ENCODE results near the gene PEX3. TPM values are rescaled to one million over a fixed set of nuclear protein-coding genes. Genes with fewer than 3 reads are reported as not detected.

The PEX3 gene
- total and polyA plus RNA-seq, 10 of the 15 experiments (the other 5 are each of a cell fraction or from before 2014, with no cell fraction given), result 18.6 to 70.7 (median 38.6) TPM

DNA sequence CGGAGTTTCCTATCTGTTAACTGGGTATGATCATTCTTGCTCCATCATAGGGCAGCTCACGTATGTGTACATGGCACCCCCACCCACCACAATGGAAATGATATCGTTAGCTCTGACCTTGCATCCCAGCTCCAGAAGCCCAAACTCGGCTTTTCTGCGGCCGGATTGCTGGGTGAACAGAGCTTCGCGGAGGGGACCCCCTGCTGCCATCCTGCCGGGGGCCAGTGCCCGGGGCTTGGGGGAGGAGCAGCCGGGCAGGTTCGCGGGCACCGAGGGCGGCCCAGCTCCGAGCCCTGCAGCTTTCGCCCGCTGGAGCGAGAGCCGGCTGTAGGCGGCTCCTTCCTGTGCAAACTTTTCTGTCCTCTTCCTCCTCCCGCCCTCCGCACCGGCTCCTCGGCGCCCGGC lies 85.9 kb downstream of the PEX3 start:
- ChIA-PET SMC1A (ENCODE audit: uncharacterized antibody, unreplicated experiment) (interaction anchor here (3.4 kb wide), 1 partner anchor 23 kb away, joined by 12 read pairs; no protein-coding TSS in a partner anchor), RAD21 (ENCODE audit: unreplicated experiment) (interaction anchor here (0.9 to 2.1 kb wide), 2 partner anchors 23 to 477 kb away, joined by 3 to 8 read pairs; no protein-coding TSS in a partner anchor), CTCF (interaction anchor here (1.1 to 3.2 kb wide), 5 partner anchors 24 to 39 kb away, joined by 3 to 18 read pairs (median 4); partner anchors contain the start of gene FUCA2), POLR2A (no interaction called here)
- Histone ChIP-seq H3K36me3 (ENCODE audit: control insufficient read depth in 2 of 2, insufficient read depth in 2 of 2, low read length in 1 of 2) (no peaks in the 10 kb centered on the region), H3K27me3 (replicated peaks in 1 of 2; ENCODE audit: control insufficient read depth in 2 of 2, insufficient read depth in 2 of 2, low read length in 1 of 2) (peaks cover 0 to 1% of the 10 kb centered on the region in 2 experiments; a peak in 2 of 4 replicates), H3K4me1 (ENCODE audit: control insufficient read depth, insufficient read depth, low read length) (peaks cover 31% of the 10 kb centered on the region), H3K9ac (ENCODE audit: control insufficient read depth, insufficient read depth, low read length) (peak overlapping the region; percentile 51; the same call in 1 of the 2 replicates), H2AFZ (ENCODE audit: control insufficient read depth, low read depth, low read length) (peak overlapping the region; percentile 57), H3K4me3 (peak overlapping the region; percentile 62), H3K79me2 (ENCODE audit: control insufficient read depth, insufficient read depth, low read length) (no peaks in the 10 kb centered on the region; the same call in 1 of the 2 replicates), H3K4me2 (ENCODE audit: control insufficient read depth, insufficient read depth) (peak overlapping the region; percentile 79), H4K20me1 (ENCODE audit: control insufficient read depth, insufficient read depth) (no peaks in the 10 kb centered on the region), H3K27ac (ENCODE audit: control insufficient read depth, insufficient read depth) (no peak overlapping the region), H3K9me3 (replicated peaks; ENCODE audit: control insufficient read depth, insufficient read depth, low read length) (no peaks in the 10 kb centered on the region; the same call in 2 of the 3 replicates)
- no peak for DNase-seq (ENCODE audit: low read depth, low spot score)
- peak; percentile 73 for ATAC-seq
- in situ Hi-C loops (cut with MboI) (no loop called here), intact Hi-C loops (cut with micrococcal nuclease; ENCODE audit: unreplicated experiment) (no loop called here)
- 4% methylated on average over 21 of the region's 27 CpGs for WGBS (ENCODE audit: insufficient coverage, insufficient replicate concordance, low lambda C conversion rate, missing lambda C conversion rate)
- no peak for FAIRE-seq
- BruUV-seq (replicated peaks), result no TSS peak
- TF ChIP-seq, protein P1, sequence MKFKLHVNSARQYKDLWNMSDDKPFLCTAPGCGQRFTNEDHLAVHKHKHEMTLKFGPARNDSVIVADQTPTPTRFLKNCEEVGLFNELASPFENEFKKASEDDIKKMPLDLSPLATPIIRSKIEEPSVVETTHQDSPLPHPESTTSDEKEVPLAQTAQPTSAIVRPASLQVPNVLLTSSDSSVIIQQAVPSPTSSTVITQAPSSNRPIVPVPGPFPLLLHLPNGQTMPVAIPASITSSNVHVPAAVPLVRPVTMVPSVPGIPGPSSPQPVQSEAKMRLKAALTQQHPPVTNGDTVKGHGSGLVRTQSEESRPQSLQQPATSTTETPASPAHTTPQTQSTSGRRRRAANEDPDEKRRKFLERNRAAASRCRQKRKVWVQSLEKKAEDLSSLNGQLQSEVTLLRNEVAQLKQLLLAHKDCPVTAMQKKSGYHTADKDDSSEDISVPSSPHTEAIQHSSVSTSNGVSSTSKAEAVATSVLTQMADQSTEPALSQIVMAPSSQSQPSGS (IDR thresholded peaks at IDR 0.05; ENCODE audit: low read length), result no peak
- TF ChIP-seq CREB1 (IDR thresholded peaks at IDR 0.05; ENCODE audit: low read depth) (no peak), MYB (IDR thresholded peaks at IDR 0.05; ENCODE audit: borderline replicate concordance, low read depth, low read length) (no peak), ZNF274 (IDR thresholded peaks at IDR 0.05; ENCODE audit: insufficient read depth, insufficient read length) (no peak), YBX1 (IDR thresholded peaks at IDR 0.05) (no peak), SUZ12 (IDR thresholded peaks at IDR 0.05; ENCODE audit: unreplicated experiment) (no peak), RUNX3 (IDR thresholded peaks at IDR 0.05; ENCODE audit: low read length) (0 out of 2 replicates have a peak, but pooled peaks have one; percentile 11), HDAC6 (IDR thresholded peaks at IDR 0.05; ENCODE audit: unreplicated experiment) (no peak), EGR1 (IDR thresholded peaks at IDR 0.05; ENCODE audit: borderline replicate concordance in 1 of 2, low read depth in 2 of 2, low read length in 2 of 2) (no peak), NR2F1 (conservative IDR thresholded peaks at IDR 0.05) (0 out of 2 replicates have a peak, but pooled peaks have one; percentile 15), DPF2 (IDR thresholded peaks at IDR 0.05) (0 out of 2 replicates have a peak, but pooled peaks have one; percentile 40), IKZF1 (conservative IDR thresholded peaks at IDR 0.05) (peak; percentile 46), REST (IDR thresholded peaks at IDR 0.05; ENCODE audit: low read depth, low read length) (no peak), KDM1A (IDR thresholded peaks at IDR 0.05; ENCODE audit: borderline replicate concordance) (no peak), SMAD1 (IDR thresholded peaks at IDR 0.05; ENCODE audit: low read depth, partially characterized antibody) (no peak), MYC (IDR thresholded peaks at IDR 0.05; ENCODE audit: insufficient read depth, insufficient read length, insufficient replicate concordance, low read length, severe bottlenecking) (no peak), POLR2A (IDR thresholded peaks at IDR 0.05; ENCODE audit: low read depth, low read length) (peak; percentile 47; the same call in 1 of the 2 replicates), GATAD2B (conservative IDR thresholded peaks at IDR 0.05; ENCODE audit: low read depth) (0 out of 2 replicates have a peak, but pooled peaks have one; percentile 43), SP1 (IDR thresholded peaks at IDR 0.05; ENCODE audit: low read depth, low read length) (no peak)
- TF ChIP-seq, protein P2, sequence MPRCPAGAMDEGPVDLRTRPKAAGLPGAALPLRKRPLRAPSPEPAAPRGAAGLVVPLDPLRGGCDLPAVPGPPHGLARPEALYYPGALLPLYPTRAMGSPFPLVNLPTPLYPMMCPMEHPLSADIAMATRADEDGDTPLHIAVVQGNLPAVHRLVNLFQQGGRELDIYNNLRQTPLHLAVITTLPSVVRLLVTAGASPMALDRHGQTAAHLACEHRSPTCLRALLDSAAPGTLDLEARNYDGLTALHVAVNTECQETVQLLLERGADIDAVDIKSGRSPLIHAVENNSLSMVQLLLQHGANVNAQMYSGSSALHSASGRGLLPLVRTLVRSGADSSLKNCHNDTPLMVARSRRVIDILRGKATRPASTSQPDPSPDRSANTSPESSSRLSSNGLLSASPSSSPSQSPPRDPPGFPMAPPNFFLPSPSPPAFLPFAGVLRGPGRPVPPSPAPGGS (IDR thresholded peaks at IDR 0.05; ENCODE audit: borderline replicate concordance, insufficient read depth, low read depth, low read length, poor library complexity, severe bottlenecking), result no peak
